Measurements from ENCODE around the gene ZNF302.
"Not testable (repeated sequence)": the region's sequence is repeated elsewhere in the genome, so short reads cannot be mapped to it uniquely, and the experiment has no call there.

The ZNF302 gene

GRCh38 chr19:34675250-34675649 is 2.2 kb upstream of the ZNF302 start:
- H3K4me3 ChIP-seq (ENCODE audit: low read depth in 1 of 2, low read length in 2 of 2): no peak overlapping the region

GRCh38 chr19:34675919-34676318 is 1.6 kb upstream of the ZNF302 start:
- peaks cover 13% of the 10 kb centered on the region for H3K4me1 ChIP-seq (ENCODE audit: insufficient read depth, low read length)
- peaks cover 19% of the 10 kb centered on the region for H3K36me3 ChIP-seq (ENCODE audit: insufficient read depth, low read length)
- no peak overlapping the region for H3K27ac ChIP-seq (ENCODE audit: low read depth, low read length)
- H3K9me3 ChIP-seq (ENCODE audit: low read length): no peaks in the 10 kb centered on the region
- peak overlapping the region in 1 of 2 donors; percentile 82 for H3K4me3 ChIP-seq (ENCODE audit: low read depth in 1 of 2, low read length in 2 of 2)
- H3K27me3 ChIP-seq (ENCODE audit: control insufficient read depth in 1 of 2, insufficient read depth in 2 of 2, low read length in 2 of 2): no peaks in the 10 kb centered on the region
- no peak overlapping the region for H3K9ac ChIP-seq (ENCODE audit: low read length)

More at GRCh38 chr19:34675250-34675649, 2.2 kb upstream of the ZNF302 start:
- no peak overlapping the region for H3K9ac ChIP-seq (ENCODE audit: low read length)
- peaks cover 13% of the 10 kb centered on the region for H3K36me3 ChIP-seq (ENCODE audit: insufficient read depth, low read length)
- H3K9me3 ChIP-seq (ENCODE audit: low read length): no peaks in the 10 kb centered on the region
- H3K27ac ChIP-seq (ENCODE audit: low read depth, low read length): no peak overlapping the region
- no peaks in the 10 kb centered on the region for H3K27me3 ChIP-seq (ENCODE audit: control insufficient read depth in 1 of 2, insufficient read depth in 2 of 2, low read length in 2 of 2)
- peaks cover 13% of the 10 kb centered on the region for H3K4me1 ChIP-seq (ENCODE audit: insufficient read depth, low read length)

- Histone ChIP-seq H3K4me3 (ENCODE audit: low read depth in 1 of 2, low read length in 2 of 2) (peak within 1 kb of the TSS; percentile 82 to 83), H3K27ac (ENCODE audit: low read depth, low read length) (peak within 1 kb of the TSS; percentile 96), H3K9ac (ENCODE audit: low read length) (peak within 1 kb of the TSS; percentile 65), H3K36me3 (ENCODE audit: insufficient read depth, low read length) (peaks cover 20% of the 10 kb centered on the region), H3K4me1 (ENCODE audit: insufficient read depth, low read length) (peaks cover 13% of the 10 kb centered on the region), H3K27me3 (ENCODE audit: control insufficient read depth in 1 of 2, insufficient read depth in 2 of 2, low read length in 2 of 2) (no peaks in the 10 kb centered on the region), H3K9me3 (ENCODE audit: low read length) (peaks cover 4% of the 10 kb centered on the region)
These were observed 637 bp upstream of the ZNF302 start, which contains the start of gene SCGB2B2 for GRCh38 chr19:34676697-34677385. Gene SCGB2B2, minus strand, starts transcription at chr19:34677159. Its CDS starts 82,596 bp downstream, at chr19:34594563.

- peaks cover 27% of the 10 kb centered on the region for H3K36me3 ChIP-seq (ENCODE audit: insufficient read depth, low read length)
- peaks cover 8% of the 10 kb centered on the region for H3K9me3 ChIP-seq (ENCODE audit: low read length)
- H3K4me1 ChIP-seq (ENCODE audit: insufficient read depth, low read length): peaks cover 13% of the 10 kb centered on the region
- peak overlapping the region; percentile 96 for H3K27ac ChIP-seq (ENCODE audit: low read depth, low read length)
- peak overlapping the region; percentile 82 to 83 for H3K4me3 ChIP-seq (ENCODE audit: low read depth in 1 of 2, low read length in 2 of 2)
- H3K27me3 ChIP-seq (ENCODE audit: control insufficient read depth in 1 of 2, insufficient read depth in 2 of 2, low read length in 2 of 2): no peaks in the 10 kb centered on the region
- peak overlapping the region; percentile 65 for H3K9ac ChIP-seq (ENCODE audit: low read length)
These were observed 571 bp downstream of the ZNF302 start for GRCh38 chr19:34678085-34678412.

DNA sequence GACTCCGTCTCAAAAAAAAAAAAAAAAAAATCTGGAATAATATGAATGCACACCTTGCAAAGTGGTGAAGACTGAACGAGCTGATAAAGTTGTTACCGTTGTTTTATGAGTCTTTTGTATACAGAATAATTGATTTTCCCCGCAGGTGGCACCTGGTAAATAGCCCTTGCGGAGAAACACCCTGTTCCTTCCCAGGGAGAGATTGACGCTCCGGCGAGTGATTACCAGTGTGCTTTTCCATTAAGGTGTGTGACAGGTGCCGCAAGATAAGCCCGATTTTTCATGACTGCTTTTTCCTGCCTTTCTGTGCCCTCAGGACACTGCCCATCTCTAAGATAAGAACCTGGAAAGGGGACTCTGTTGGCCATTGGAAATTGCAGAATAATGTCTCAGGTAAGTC is 943 bp downstream of the ZNF302 start:
- Histone ChIP-seq H3K4me3 (ENCODE audit: low read depth in 1 of 2, low read length in 2 of 2) (peak overlapping the region; percentile 82 to 83), H3K4me1 (ENCODE audit: insufficient read depth, low read length) (peaks cover 13% of the 10 kb centered on the region), H3K9ac (ENCODE audit: low read length) (peak overlapping the region; percentile 65), H3K27ac (ENCODE audit: low read depth, low read length) (no peak overlapping the region), H3K27me3 (ENCODE audit: control insufficient read depth in 1 of 2, insufficient read depth in 2 of 2, low read length in 2 of 2) (no peaks in the 10 kb centered on the region), H3K9me3 (ENCODE audit: low read length) (peaks cover 8% of the 10 kb centered on the region), H3K36me3 (ENCODE audit: insufficient read depth, low read length) (peaks cover 30% of the 10 kb centered on the region)

- Histone ChIP-seq H3K9me3 (ENCODE audit: low read length) (peaks cover 14% of the 10 kb centered on the region), H3K4me3 (ENCODE audit: low read depth in 1 of 2, low read length in 2 of 2) (no peak overlapping the region), H3K36me3 (ENCODE audit: insufficient read depth, low read length) (peaks cover 37% of the 10 kb centered on the region), H3K27ac (ENCODE audit: low read depth, low read length) (no peak overlapping the region), H3K9ac (ENCODE audit: low read length) (no peak overlapping the region), H3K27me3 (ENCODE audit: control insufficient read depth in 1 of 2, insufficient read depth in 2 of 2, low read length in 2 of 2) (no peaks in the 10 kb centered on the region), H3K4me1 (ENCODE audit: insufficient read depth, low read length) (peaks cover 9% of the 10 kb centered on the region)
These were observed 4.0 kb downstream of the ZNF302 start for GRCh38 chr19:34681478-34681877.

GRCh38 chr19:34685266-34685665 is 7.8 kb downstream of the ZNF302 start:
- H3K27me3 ChIP-seq (ENCODE audit: control insufficient read depth in 1 of 2, insufficient read depth in 2 of 2, low read length in 2 of 2); H3K27ac ChIP-seq (ENCODE audit: low read depth, low read length); H3K4me3 ChIP-seq (ENCODE audit: low read depth in 1 of 2, low read length in 2 of 2); H3K9ac ChIP-seq (ENCODE audit: low read length); H3K4me1 ChIP-seq (ENCODE audit: insufficient read depth, low read length): not testable (repeated sequence)
- Histone ChIP-seq H3K9me3 (ENCODE audit: low read length) (peaks cover 14% of the 10 kb centered on the region), H3K36me3 (ENCODE audit: insufficient read depth, low read length) (peaks cover 23% of the 10 kb centered on the region)

- Histone ChIP-seq H3K4me3 (ENCODE audit: low read depth in 1 of 2, low read length in 2 of 2) (no peak overlapping the region), H3K27me3 (ENCODE audit: control insufficient read depth in 1 of 2, insufficient read depth in 2 of 2, low read length in 2 of 2) (no peaks in the 10 kb centered on the region), H3K36me3 (ENCODE audit: insufficient read depth, low read length) (peaks cover 17% of the 10 kb centered on the region), H3K4me1 (ENCODE audit: insufficient read depth, low read length) (no peaks in the 10 kb centered on the region), H3K9me3 (ENCODE audit: low read length) (peaks cover 14% of the 10 kb centered on the region), H3K27ac (ENCODE audit: low read depth, low read length) (no peak overlapping the region), H3K9ac (ENCODE audit: low read length) (no peak overlapping the region)
These were observed 9.0 kb downstream of the ZNF302 start for GRCh38 chr19:34686455-34686854.

GRCh38 chr19:34687348-34687747 is 9.9 kb downstream of the ZNF302 start:
- Histone ChIP-seq H3K4me1 (ENCODE audit: insufficient read depth, low read length) (no peaks in the 10 kb centered on the region), H3K36me3 (ENCODE audit: insufficient read depth, low read length) (peaks cover 17% of the 10 kb centered on the region), H3K27ac (ENCODE audit: low read depth, low read length) (no peak overlapping the region), H3K27me3 (ENCODE audit: control insufficient read depth in 1 of 2, insufficient read depth in 2 of 2, low read length in 2 of 2) (no peaks in the 10 kb centered on the region), H3K9me3 (ENCODE audit: low read length) (peaks cover 7% of the 10 kb centered on the region), H3K9ac (ENCODE audit: low read length) (no peak overlapping the region), H3K4me3 (ENCODE audit: low read depth in 1 of 2, low read length in 2 of 2) (no peak overlapping the region)

DNA sequence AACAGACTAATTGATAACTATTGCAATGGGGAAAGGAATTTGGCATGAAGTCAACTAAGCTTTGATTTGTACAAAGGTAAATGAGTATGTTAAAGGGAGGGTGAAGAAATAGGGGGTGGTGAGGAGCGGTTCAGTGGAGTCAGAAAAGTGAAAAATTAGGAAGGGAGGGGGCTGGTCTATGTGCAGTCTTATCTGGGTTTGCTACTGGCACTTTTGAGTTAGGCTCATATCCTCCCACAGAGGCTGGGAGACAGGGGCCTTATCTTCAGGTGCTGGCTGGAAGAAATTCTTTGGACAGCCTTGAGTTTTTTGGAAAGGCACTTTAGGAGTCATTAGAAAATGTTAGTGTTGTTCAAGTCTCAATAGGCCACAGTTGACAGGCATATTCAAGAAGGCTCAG is 11.1 kb downstream of the ZNF302 start:
- H3K4me3 ChIP-seq (ENCODE audit: low read depth in 1 of 2, low read length in 2 of 2): no peak overlapping the region
- no peaks in the 10 kb centered on the region for H3K4me1 ChIP-seq (ENCODE audit: insufficient read depth, low read length)
- peaks cover 7% of the 10 kb centered on the region for H3K9me3 ChIP-seq (ENCODE audit: low read length)

GRCh38 chr19:34690372-34690771 is 12.9 kb downstream of the ZNF302 start:
- Histone ChIP-seq H3K36me3 (ENCODE audit: insufficient read depth, low read length) (no peaks in the 10 kb centered on the region), H3K4me1 (ENCODE audit: insufficient read depth, low read length) (no peaks in the 10 kb centered on the region), H3K27ac (ENCODE audit: low read depth, low read length) (no peak overlapping the region), H3K27me3 (ENCODE audit: control insufficient read depth in 1 of 2, insufficient read depth in 2 of 2, low read length in 2 of 2) (no peaks in the 10 kb centered on the region), H3K9me3 (ENCODE audit: low read length) (no peaks in the 10 kb centered on the region), H3K4me3 (ENCODE audit: low read depth in 1 of 2, low read length in 2 of 2) (no peak overlapping the region), H3K9ac (ENCODE audit: low read length) (no peak overlapping the region)

More for the DNA sequence above, 11.1 kb downstream of the ZNF302 start:
- no peak overlapping the region for H3K27ac ChIP-seq (ENCODE audit: low read depth, low read length)
- H3K36me3 ChIP-seq (ENCODE audit: insufficient read depth, low read length): peaks cover 7% of the 10 kb centered on the region
- no peak overlapping the region for H3K9ac ChIP-seq (ENCODE audit: low read length)
- H3K27me3 ChIP-seq (ENCODE audit: control insufficient read depth in 1 of 2, insufficient read depth in 2 of 2, low read length in 2 of 2): no peaks in the 10 kb centered on the region

GRCh38 chr19:34692549-34692948 is 15.1 kb downstream of the ZNF302 start:
- Histone ChIP-seq H3K27me3 (ENCODE audit: control insufficient read depth in 1 of 2, insufficient read depth in 2 of 2, low read length in 2 of 2) (no peaks in the 10 kb centered on the region), H3K9ac (ENCODE audit: low read length) (no peak overlapping the region), H3K36me3 (ENCODE audit: insufficient read depth, low read length) (no peaks in the 10 kb centered on the region), H3K4me3 (ENCODE audit: low read depth in 1 of 2, low read length in 2 of 2) (no peak overlapping the region), H3K27ac (ENCODE audit: low read depth, low read length) (no peak overlapping the region), H3K4me1 (ENCODE audit: insufficient read depth, low read length) (no peaks in the 10 kb centered on the region), H3K9me3 (ENCODE audit: low read length) (no peaks in the 10 kb centered on the region)

All from muscle layer of colon (tissue), 2 donors.